H1 (cell line): ENCODE results near the gene UBN2. TPM values are rescaled to one million over a fixed set of nuclear protein-coding genes. Genes with fewer than 3 reads are reported as not detected.

Source experiments
- CTCF ChIA-PET: fragments of 300-600 bp; sonication (Branson Sonifier 250); formaldehyde crosslinking; loops from one replicate; lab custom pipeline; 2021; ENCODE audit not compliant: partially characterized antibody; lab: Charles Lee
- POLR2A ChIA-PET: fragments of 300-600 bp; sonication (Branson Sonifier 250); formaldehyde crosslinking; loops from one replicate; lab custom pipeline; 2021; ENCODE audit warnings: inconsistent platforms; ENCODE audit not compliant: partially characterized antibody; lab: Charles Lee
- DNase-seq, 2 experiments: peaks; one replicate each; pipeline versions ENCODE4 v3.0.0 to v3.0.0-alpha.2; 2010 to 2022; ENCODE audit warnings: low spot score in 2 of 2, low read depth in 1 of 2, mixed read lengths in 1 of 2
- FAIRE-seq: peaks from 2 replicates; lab custom pipeline; 2011; peaks lifted over from hg19 to GRCh38; lab: Jason Lieb, UNC
- H2AFZ ChIP-seq: 2 replicates; pipeline ENCODE4 v1.8.1; 2012; ENCODE audit warnings: low read length, inconsistent platforms
- H2AK5ac ChIP-seq: 2 replicates; pipeline ENCODE4 v1.6.1; 2013; ENCODE audit warnings: low read depth, low read length
- H2BK120ac ChIP-seq: replicated peaks from 2 replicates; pipeline ENCODE3; 2013; ENCODE audit warnings: low read depth, low read length, inconsistent platforms
- H2BK12ac ChIP-seq: 2 replicates; pipeline ENCODE4 v1.6.1; 2013; ENCODE audit warnings: low read depth, low read length
- H2BK15ac ChIP-seq: 2 replicates; pipeline ENCODE4 v1.6.1; 2013; ENCODE audit warnings: low read length
- H2BK20ac ChIP-seq: 2 replicates; pipeline ENCODE4 v1.6.1; 2013; ENCODE audit warnings: low read length
- H2BK5ac ChIP-seq: 2 replicates; pipeline ENCODE4 v1.6.1; 2013; ENCODE audit warnings: low read depth, low read length
- H3K14ac ChIP-seq: 2 replicates; pipeline ENCODE4 v1.6.1; 2013; ENCODE audit warnings: inconsistent platforms; ENCODE audit not compliant: insufficient read length
- H3K18ac ChIP-seq: 2 replicates; pipeline ENCODE4 v1.6.1; 2013; ENCODE audit warnings: low read length; ENCODE audit errors: extremely low read depth
- H3K23ac ChIP-seq: 2 replicates; pipeline ENCODE4 v1.6.1; 2013; ENCODE audit warnings: inconsistent platforms; ENCODE audit not compliant: insufficient read length
- H3K23me2 ChIP-seq: 2 replicates; pipeline ENCODE4 v1.6.1; 2013; ENCODE audit warnings: low read depth, low read length
- H3K27ac ChIP-seq: 2 replicates; pipeline ENCODE4 v1.6.1; 2011; ENCODE audit warnings: low read depth, low read length, inconsistent platforms
- H3K27me3 ChIP-seq, 4 experiments: replicated peaks in 1 of 4; 1 replicate in 1 of 4; 2 replicates in 3 of 4; pipeline versions ENCODE4 v1.6.1 to v1.8.1; 2011 to 2013; ENCODE audit warnings: low read length in 3 of 4, mild to moderate bottlenecking in 3 of 4, inconsistent platforms in 2 of 4, mixed read lengths in 2 of 4, moderate library complexity in 1 of 4; ENCODE audit not compliant: control insufficient read depth in 3 of 4, insufficient read depth in 3 of 4; ENCODE audit errors: extremely low read depth in 1 of 4
- H3K36me3 ChIP-seq, 4 experiments: 2 replicates each; pipeline versions ENCODE4 v1.6.1 to v1.8.1; 2011 to 2013; ENCODE audit warnings: mild to moderate bottlenecking in 4 of 4, low read length in 3 of 4, moderate library complexity in 2 of 4, control low read depth in 1 of 4, inconsistent platforms in 1 of 4; ENCODE audit not compliant: insufficient read depth in 4 of 4, control insufficient read depth in 2 of 4
- H3K4ac ChIP-seq: replicated peaks from 2 replicates; pipeline ENCODE3; 2013; ENCODE audit warnings: low read length, low read depth, mixed read lengths, inconsistent platforms; ENCODE audit not compliant: insufficient read length
- H3K4me1 ChIP-seq, 4 experiments: replicated peaks in 1 of 4; 1 replicate in 1 of 4; 2 replicates in 3 of 4; pipeline versions ENCODE4 v1.6.1 to v1.8.1; 2011 to 2013; ENCODE audit warnings: low read length in 3 of 4, inconsistent platforms in 2 of 4, mixed read lengths in 1 of 4; ENCODE audit not compliant: insufficient read depth in 4 of 4, control insufficient read depth in 3 of 4
- H3K4me2 ChIP-seq, 2 experiments: 2 replicates each; pipeline versions ENCODE4 v1.6.1 to v1.8.1; 2011 to 2013; ENCODE audit warnings: low read depth in 2 of 2, low read length in 2 of 2, control low read depth in 1 of 2, inconsistent platforms in 1 of 2, mild to moderate bottlenecking in 1 of 2; ENCODE audit not compliant: insufficient read depth in 1 of 2
- H3K4me3 ChIP-seq, 4 experiments: fragments of 200-600, 300-600 bp in 1 of 4; sonication (generic), shearing (Covaris generic), sonication (Bioruptor Twin) in 1 of 4; 2 replicates each; pipeline versions ENCODE4 v1.5.1 to v1.8.1; 2011 to 2016; ENCODE audit warnings: low read length in 4 of 4, low read depth in 3 of 4, control low read depth in 2 of 4, inconsistent platforms in 2 of 4, mild to moderate bottlenecking in 2 of 4, mixed read lengths in 1 of 4, moderate library complexity in 1 of 4; ENCODE audit not compliant: insufficient read depth in 2 of 4; ENCODE audit errors: extremely low read depth in 1 of 4
- H3K56ac ChIP-seq: replicated peaks from 2 replicates; pipeline ENCODE3; 2013; ENCODE audit warnings: low read depth, mild to moderate bottlenecking, mixed read lengths, low read length, inconsistent platforms; ENCODE audit not compliant: insufficient read length
- H3K79me1 ChIP-seq: 2 replicates; pipeline ENCODE4 v1.6.1; 2013; ENCODE audit warnings: low read depth, low read length, control low read depth
- H3K79me2 ChIP-seq, 2 experiments: 2 replicates each; pipeline versions ENCODE4 v1.6.1 to v1.8.1; 2012 to 2013; ENCODE audit warnings: low read length in 2 of 2, mild to moderate bottlenecking in 2 of 2, inconsistent platforms in 1 of 2; ENCODE audit not compliant: insufficient read depth in 2 of 2, control insufficient read depth in 1 of 2
- H3K9ac ChIP-seq, 4 experiments: replicated peaks in 1 of 4; 1 replicate in 1 of 4; 2 replicates in 3 of 4; pipeline versions ENCODE4 v1.6.1 to v1.8.1; 2011 to 2013; ENCODE audit warnings: low read depth in 3 of 4, low read length in 3 of 4, control low read depth in 2 of 4, mild to moderate bottlenecking in 2 of 4, moderate library complexity in 2 of 4, inconsistent platforms in 1 of 4; ENCODE audit errors: extremely low read depth in 1 of 4
- H3K9me3 ChIP-seq, 2 experiments: 2 replicates each; pipeline versions ENCODE4 v1.6.1 to v1.8.1; 2012 to 2013; ENCODE audit warnings: mild to moderate bottlenecking in 2 of 2, moderate library complexity in 2 of 2, control low read depth in 1 of 2, inconsistent platforms in 1 of 2, low read depth in 1 of 2, low read length in 1 of 2, mixed read lengths in 1 of 2; ENCODE audit not compliant: insufficient read depth in 2 of 2
- H4K20me1 ChIP-seq, 2 experiments: replicated peaks in 1 of 2; 2 replicates each; pipeline versions ENCODE3 to v1.8.1; 2011 to 2013; ENCODE audit warnings: inconsistent platforms in 2 of 2, low read length in 2 of 2, mild to moderate bottlenecking in 1 of 2; ENCODE audit not compliant: insufficient read depth in 2 of 2, control insufficient read depth in 1 of 2
- H4K5ac ChIP-seq: 2 replicates; pipeline ENCODE4 v1.6.1; 2013; ENCODE audit warnings: low read length, low read depth, mixed read lengths, inconsistent platforms; ENCODE audit not compliant: insufficient read length
- H4K8ac ChIP-seq: 2 replicates; pipeline ENCODE4 v1.8.0; 2013; ENCODE audit warnings: mild to moderate bottlenecking, moderate library complexity, low read length, inconsistent platforms; ENCODE audit not compliant: insufficient read depth; ENCODE audit errors: extremely low read depth
- H4K91ac ChIP-seq: replicated peaks from 2 replicates; pipeline ENCODE3; 2013; ENCODE audit warnings: low read length, mixed read lengths, inconsistent platforms; ENCODE audit not compliant: insufficient read length
- CBX8 ChIP-seq: fragments of 300-800, 300-1000 bp; sonication (generic); IDR thresholded peaks from 2 replicates; pipeline ENCODE4 v1.7.1; 2016; ENCODE audit warnings: low read depth, low read length, borderline replicate concordance
- HDAC6 ChIP-seq: IDR thresholded peaks from one replicate; pipeline ENCODE4 v1.7.1; 2012; ENCODE audit warnings: low read depth, mild to moderate bottlenecking, inconsistent platforms, low read length, moderate library complexity
- POLR2A ChIP-seq, 2 experiments: IDR thresholded peaks; 1 replicate in 1 of 2; 2 replicates in 1 of 2; pipeline ENCODE4 v1.6.1; 2011; ENCODE audit warnings: low read depth in 2 of 2, low read length in 2 of 2, mild to moderate bottlenecking in 2 of 2; ENCODE audit errors: control extremely low read depth in 1 of 2
- POU5F1 ChIP-seq: IDR thresholded peaks from 2 replicates; pipeline ENCODE4 v1.6.1; 2011; ENCODE audit warnings: low read depth, mild to moderate bottlenecking, low read length, moderate library complexity
- RNF2 ChIP-seq: fragments of 200-900, 300-1000 bp; sonication (generic); IDR thresholded peaks from 2 replicates; pipeline ENCODE4 v1.7.1; 2016; ENCODE audit warnings: borderline replicate concordance, low read depth, mild to moderate bottlenecking, antibody characterized with exemption, low read length; ENCODE audit not compliant: poor library complexity, severe bottlenecking; ENCODE audit errors: missing control alignments
- SAP30 ChIP-seq: fragments of 300-600 bp; sonication (generic); IDR thresholded peaks from 2 replicates; pipeline ENCODE4 v1.7.1; 2012; ENCODE audit warnings: low read length, moderate library complexity, mild to moderate bottlenecking, inconsistent platforms; ENCODE audit not compliant: insufficient read depth, insufficient replicate concordance
- SIN3A ChIP-seq, 2 experiments: IDR thresholded peaks in 1 of 2; conservative IDR thresholded peaks in 1 of 2; 2 replicates each; pipeline ENCODE4 v1.6.1; 2011 to 2012; ENCODE audit warnings: low read length in 2 of 2, improper control_type of control experiment in 1 of 2, low read depth in 1 of 2, mild to moderate bottlenecking in 1 of 2
- SIX5 ChIP-seq: IDR thresholded peaks from 2 replicates; pipeline ENCODE4 v1.6.1; 2011; ENCODE audit warnings: mild to moderate bottlenecking, low read depth, low read length
- SP4 ChIP-seq: IDR thresholded peaks from 2 replicates; pipeline ENCODE4 v1.6.1; 2012; ENCODE audit warnings: low read length, inconsistent platforms
- YY1 ChIP-seq: IDR thresholded peaks from 2 replicates; pipeline ENCODE4 v1.6.1; 2011; ENCODE audit warnings: low read depth, mild to moderate bottlenecking, low read length
- WGBS, 2 experiments: shearing (Covaris generic) in 1 of 2; methylation state at CpG; one replicate each; pipeline versions ENCODE4 v1.1.6 to v1.1.7; 2013 to 2015; ENCODE audit warnings: low lambda C conversion rate in 2 of 2, mixed read lengths in 2 of 2, inconsistent platforms in 1 of 2, low coverage in 1 of 2, missing lambda C conversion rate in 1 of 2; ENCODE audit not compliant: insufficient replicate concordance in 2 of 2, insufficient coverage in 1 of 2, insufficient read length in 1 of 2; ENCODE audit errors: extremely low coverage in 1 of 2, missing lambda C conversion rate in 1 of 2; 5-methylcytosine and 5-hydroxymethylcytosine counted together
- polyA plus RNA-seq, 7 experiments: library from polyadenylated mRNA; depleted of rRNA in 3 of 7; stranded (reverse) in 5 of 7; unstranded in 2 of 7; fragments of >200 nt in 5 of 7; fragments of 200-250 nt in 2 of 7; gene quantifications; 1 replicate in 5 of 7; 2 replicates in 1 of 7; 4 replicates in 1 of 7; pipeline versions ENCODE4 v1.2.1 to v1.2.3, GENCODE V29; 2011 to 2013; ENCODE audit warnings: missing spikeins in 2 of 7, mixed read lengths in 2 of 7
- total RNA-seq: library from RNA; stranded (reverse); fragmentation: NEBNext Ultra II Directional; extraction: Animal tissue kit (Norgen Biotek cat#: 25700); gene quantifications from 2 replicates; pipeline ENCODE4 v1.2.1, GENCODE V29; 2021

The UBN2 gene
- total and polyA plus RNA-seq, 2 of the 8 experiments (the other 6 are each of a cell fraction or from before 2014, with no cell fraction given), result 4.1 to 39.6 TPM

DNA sequence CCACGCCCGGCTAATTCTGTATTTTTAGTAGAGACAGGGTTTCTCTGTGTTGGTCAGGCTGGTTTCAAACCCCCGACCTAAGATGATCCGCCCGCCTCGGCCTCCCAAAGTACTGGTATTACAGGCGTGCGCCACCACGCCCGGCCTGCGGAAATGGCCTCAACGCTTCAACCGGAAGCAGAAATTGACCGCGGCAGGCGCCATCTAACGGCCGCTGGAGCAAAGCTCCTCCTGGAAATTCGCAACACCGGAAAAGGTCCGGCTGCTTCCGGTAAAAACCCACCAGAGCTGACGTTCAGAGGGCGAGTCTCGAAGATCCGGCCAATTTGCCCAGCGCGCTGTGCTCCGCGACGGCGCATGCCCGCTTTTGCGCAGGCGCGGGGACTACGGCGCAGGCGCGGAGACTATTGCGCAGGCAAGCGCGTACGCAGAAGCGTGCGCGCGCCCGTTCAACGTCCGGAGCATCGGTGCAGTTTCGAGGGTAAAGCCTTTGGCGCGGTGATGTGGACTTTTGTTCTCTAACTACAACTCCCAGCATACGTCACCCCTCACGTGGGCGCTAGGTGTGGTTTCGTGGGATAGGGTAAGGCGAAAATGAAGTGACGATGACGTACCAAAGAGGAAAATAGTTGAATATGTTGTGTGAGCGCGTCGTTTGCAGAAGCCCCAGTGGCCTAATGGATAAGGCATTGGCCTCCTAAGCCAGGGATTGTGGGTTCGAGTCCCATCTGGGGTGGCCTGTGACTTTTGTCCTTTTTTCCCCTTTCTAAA is 109.2 kb downstream of the UBN2 start:
- Histone ChIP-seq H2BK120ac (no peak overlapping the region), H4K8ac (peak overlapping the region; percentile 99; the same call in 1 of the 2 replicates), H3K23ac (no peak overlapping the region), H4K91ac (peak overlapping the region; percentile 90), H3K27ac (peak overlapping the region; percentile 99), H3K23me2 (peaks cover 2% of the 10 kb centered on the region; the same call in 1 of the 2 replicates), H3K36me3 (0 out of 8 replicates have a peak, but pooled peaks cover 0 to 3% (median 0%) of the 10 kb centered on the region in 4 experiments), H2BK15ac (no peak overlapping the region), H3K4me2 (peak overlapping the region; percentile 80 to 82), H3K56ac (peak overlapping the region; percentile 93), H3K9ac (peak overlapping the region; percentile 93 to 100 (median 96)), H3K4me1 (peaks cover 0 to 5% (median 4%) of the 10 kb centered on the region in 4 experiments; a peak in 5 of 7 replicates), H4K20me1 (no peaks in the 10 kb centered on the region), H3K4me3 (peak overlapping the region; percentile 79 to 98 (median 92)), H3K4ac (no peak overlapping the region), H2BK12ac (no peak overlapping the region; the same call in 1 of the 2 replicates), H3K79me1 (0 out of 2 replicates have a peak, but pooled peaks cover 2% of the 10 kb centered on the region), H3K18ac (peak overlapping the region; percentile 68; the same call in 1 of the 2 replicates), H2AFZ (no peak overlapping the region; the same call in 1 of the 2 replicates), H2BK5ac (peak overlapping the region; percentile 100; the same call in 1 of the 2 replicates), H3K27me3 (peaks cover 0 to 1% (median 0%) of the 10 kb centered on the region in 4 experiments; a peak in 1 of 7 replicates), H2AK5ac (no peak overlapping the region), H3K9me3 (peaks cover 0 to 5% of the 10 kb centered on the region in 2 experiments; a peak in 2 of 4 replicates), H3K14ac (no peak overlapping the region), H3K79me2 (peaks cover 0 to 21% of the 10 kb centered on the region in 2 experiments; a peak in 2 of 4 replicates), H4K5ac (peak overlapping the region; percentile 91), H2BK20ac (no peak overlapping the region)
- CTCF ChIA-PET, result interaction anchor here (0.6 to 8.9 kb wide), 8 partner anchors 12 to 354 kb away, joined by 3 to 54 read pairs (median 4); no protein-coding TSS in a partner anchor
- peak; percentile 88 for FAIRE-seq
- POLR2A ChIA-PET, result interaction anchor here (0.8 to 2.6 kb wide), 12 partner anchors 11 to 232 kb away, joined by 3 to 30 read pairs (median 4); partner anchors contain the start of genes LUC7L2 and UBN2
- DNase-seq, result peak; percentile 94 to 98
- WGBS, 2 experiments, result 6% methylated on average over 56 of the region's 66 CpGs; no CpG with 5 or more reads in 1 of the 2 experiments
- TF ChIP-seq CBX8, result no peak
- 0 out of 2 replicates have a peak, but pooled peaks have one; percentile 37 for TF ChIP-seq SP4
- TF ChIP-seq SIN3A (conservative IDR thresholded peaks at IDR 0.05 in 1 of 2, IDR thresholded peaks at IDR 0.05 in 1 of 2; ENCODE audit: low read depth in 1 of 2, low read length in 2 of 2), result peak; percentile 19 to 62; a peak in 1 of 4 replicates
- TF ChIP-seq HDAC6, result no peak
- TF ChIP-seq RNF2, result no peak
- TF ChIP-seq SAP30, result no peak
- TF ChIP-seq YY1, result peak; percentile 74; the same call in 1 of the 2 replicates
- peak; percentile 42 for TF ChIP-seq SIX5
- peak in 1 of 2 experiments; percentile 65; a peak in 1 of 3 replicates for TF ChIP-seq POLR2A (IDR thresholded peaks at IDR 0.05; ENCODE audit: control extremely low read depth in 1 of 2, low read depth in 2 of 2, low read length in 2 of 2)
- TF ChIP-seq POU5F1, result no peak
